Stimulated activated CD4-positive, alpha-beta T cell treated with anti-CD3 and anti-CD28 coated beads, TNF-alpha, amount 100 ng/mL, for 24 hours (primary cell): ENCODE measurements around the gene HOXD10.

Source experiments
- DNase-seq, 3 experiments: peaks; one replicate each; pipeline ENCODE4 v3.0.0-alpha.2; 2020; ENCODE audit warnings: low read depth in 3 of 3

Gene HOXD10

GRCh38 chr2:176115883-176116813 lies at the start of gene HOXD10:
HOXD10 (plus strand) TSS chr2:176116778; CDS start chr2:176116834, 56 bp downstream.
- no peak for DNase-seq

GRCh38 chr2:176067589-176068418 lies 48.8 kb upstream of the HOXD10 start:
- DNase-seq = no peak

DNA sequence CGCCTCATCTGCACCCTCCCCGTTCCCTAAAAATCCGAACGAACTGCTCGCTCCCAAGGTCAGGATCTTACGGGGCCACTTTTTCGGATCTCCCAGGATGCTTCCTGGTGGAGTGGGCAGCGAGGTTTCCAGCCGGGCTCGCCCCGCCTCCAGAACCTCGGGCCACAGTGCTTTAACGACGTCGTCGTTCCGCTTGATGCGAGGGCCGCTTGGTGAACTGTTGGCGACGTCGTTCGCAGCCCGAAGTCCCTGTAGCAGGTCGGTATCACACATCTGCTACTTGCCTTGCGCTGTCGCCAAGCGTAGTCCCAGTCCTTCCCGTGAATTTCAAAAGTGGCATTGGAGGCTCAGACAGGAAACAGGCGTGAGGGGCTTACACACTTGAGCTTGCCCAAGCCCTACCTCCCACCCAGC lies 48.2 kb upstream of the HOXD10 start:
- DNase-seq = no peak

- no peak for DNase-seq
Measured at GRCh38 chr2:176071330-176072291, 45.0 kb upstream of the HOXD10 start.

- no peak for DNase-seq
Measured at GRCh38 chr2:176072292-176072669, 44.3 kb upstream of the HOXD10 start.

- no peak for DNase-seq
Measured at GRCh38 chr2:176072951-176073904, 43.4 kb upstream of the HOXD10 start.

- no peak for DNase-seq
Measured at GRCh38 chr2:176074919-176075425, 41.6 kb upstream of the HOXD10 start.

DNA sequence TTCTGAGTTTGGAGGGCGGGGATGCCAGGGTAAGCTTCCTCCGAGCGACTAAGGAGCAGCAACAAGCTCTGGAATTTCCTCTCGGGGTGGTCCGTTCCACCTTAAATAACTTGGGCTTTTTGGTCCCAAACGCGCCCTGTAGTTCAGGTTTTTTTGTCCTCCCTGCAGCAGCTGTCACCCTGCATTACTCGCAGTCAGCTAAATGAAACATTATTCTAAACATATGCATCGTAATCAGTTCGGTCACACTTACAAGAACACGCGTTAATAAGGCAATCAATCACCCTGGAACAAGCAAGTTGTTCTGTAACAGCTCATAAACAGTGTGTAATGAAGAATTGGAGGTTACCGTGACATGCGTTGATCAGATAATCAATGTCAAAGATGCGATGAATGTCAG lies 41.1 kb upstream of the HOXD10 start:
- DNase-seq = no peak

DNA sequence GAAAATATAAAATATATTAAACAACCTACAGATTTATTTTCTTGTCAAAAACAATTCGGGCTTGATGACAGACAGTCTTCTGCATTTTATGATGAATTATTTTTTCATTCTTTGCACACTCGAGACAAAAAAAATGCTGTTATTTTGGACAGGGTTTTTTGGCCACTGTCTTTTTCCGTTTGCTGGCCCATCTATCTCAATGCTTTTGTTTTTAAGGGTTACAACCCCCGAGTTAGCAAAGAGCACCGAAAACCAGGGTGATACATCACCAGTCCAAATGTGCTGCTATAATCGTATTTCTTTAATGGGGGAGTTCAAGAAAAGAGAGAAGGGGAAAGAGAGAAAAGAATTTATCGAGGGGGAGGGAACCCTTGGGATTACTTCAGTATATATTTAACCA lies 40.5 kb upstream of the HOXD10 start:
- DNase-seq = no peak

DNA sequence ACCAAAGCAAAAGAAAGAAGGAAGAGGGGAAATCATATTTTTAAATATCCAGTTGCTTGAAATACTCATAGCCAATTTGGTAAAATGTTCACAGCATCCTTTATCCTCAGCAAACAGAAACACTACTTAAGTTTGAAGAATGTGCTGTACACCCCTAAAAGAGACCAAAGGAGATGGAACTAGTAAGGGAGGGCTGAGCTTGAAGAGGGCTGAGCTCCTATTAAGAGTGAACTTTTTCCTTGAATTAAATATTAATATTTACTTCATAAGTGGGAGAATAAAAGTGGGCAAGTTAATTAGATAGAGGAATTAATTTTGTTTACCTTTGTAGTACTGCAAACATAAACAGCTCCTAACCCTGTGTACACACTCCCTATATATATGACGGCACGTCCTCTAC lies 39.8 kb upstream of the HOXD10 start:
- no peak for DNase-seq

GRCh38 chr2:176078541-176079284 lies 37.9 kb upstream of the HOXD10 start:
- no peak for DNase-seq

DNA sequence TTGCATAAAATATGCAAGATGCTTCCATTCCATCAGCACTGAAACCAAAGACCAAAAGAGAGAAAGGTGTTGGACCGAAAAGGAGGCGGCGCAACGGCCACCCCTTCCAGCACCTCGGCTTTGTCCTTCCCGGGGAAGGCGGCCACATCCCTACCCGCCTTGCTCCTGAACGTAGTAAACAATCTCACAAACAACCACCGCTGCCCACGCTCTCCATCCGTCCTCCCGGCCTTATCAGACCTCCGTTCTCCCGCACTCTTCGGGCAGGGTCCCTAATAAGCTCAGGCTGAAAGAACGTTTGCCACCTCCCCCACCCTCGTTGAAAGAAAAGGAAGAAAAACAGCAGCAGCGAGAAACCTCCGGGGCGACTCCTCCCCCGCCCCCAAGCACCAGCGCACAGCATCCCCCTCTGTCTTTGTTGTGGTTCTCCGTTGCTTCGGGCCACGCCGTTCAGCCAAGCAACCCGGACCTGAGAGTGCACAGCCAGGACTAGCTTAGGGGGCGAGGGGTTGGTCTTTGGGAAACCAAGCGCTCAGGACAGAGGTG lies 37.2 kb upstream of the HOXD10 start:
- DNase-seq = no peak

DNA sequence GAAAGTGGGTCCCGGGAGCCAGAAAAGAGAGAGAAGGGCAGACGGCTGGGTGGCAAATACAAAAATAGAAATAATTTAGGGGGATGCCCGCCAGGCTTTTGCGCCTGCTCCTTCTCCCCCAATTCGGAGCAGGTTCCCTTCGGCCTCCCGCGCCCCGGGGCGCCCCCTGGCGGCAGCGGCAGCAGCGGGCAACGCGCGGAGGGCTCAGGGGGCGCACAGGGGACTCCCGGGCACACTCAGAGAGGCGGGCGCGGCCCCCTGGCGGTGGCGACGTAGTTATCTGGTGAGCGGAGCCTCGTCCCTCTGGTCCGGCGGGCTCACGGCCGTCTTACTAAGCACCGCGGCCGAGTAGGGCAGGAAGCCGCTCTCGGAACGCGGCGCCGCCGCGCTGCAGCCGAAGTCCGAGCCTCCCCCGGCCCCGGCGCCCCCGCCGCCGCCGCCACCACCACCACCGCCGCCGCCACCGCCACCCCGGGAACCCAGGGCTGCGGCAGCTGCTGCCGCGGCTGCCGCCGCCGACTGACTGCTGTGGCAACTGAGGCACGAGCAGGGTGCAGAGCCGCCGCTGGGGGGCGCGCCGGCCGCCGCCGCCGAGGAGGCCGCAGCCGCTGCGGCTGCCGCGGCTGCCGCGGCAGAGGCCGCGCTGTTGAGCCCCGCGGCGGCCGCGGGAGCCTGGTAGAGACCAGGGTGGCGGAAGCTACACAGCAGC lies 36.6 kb upstream of the HOXD10 start:
- no peak for DNase-seq

DNA sequence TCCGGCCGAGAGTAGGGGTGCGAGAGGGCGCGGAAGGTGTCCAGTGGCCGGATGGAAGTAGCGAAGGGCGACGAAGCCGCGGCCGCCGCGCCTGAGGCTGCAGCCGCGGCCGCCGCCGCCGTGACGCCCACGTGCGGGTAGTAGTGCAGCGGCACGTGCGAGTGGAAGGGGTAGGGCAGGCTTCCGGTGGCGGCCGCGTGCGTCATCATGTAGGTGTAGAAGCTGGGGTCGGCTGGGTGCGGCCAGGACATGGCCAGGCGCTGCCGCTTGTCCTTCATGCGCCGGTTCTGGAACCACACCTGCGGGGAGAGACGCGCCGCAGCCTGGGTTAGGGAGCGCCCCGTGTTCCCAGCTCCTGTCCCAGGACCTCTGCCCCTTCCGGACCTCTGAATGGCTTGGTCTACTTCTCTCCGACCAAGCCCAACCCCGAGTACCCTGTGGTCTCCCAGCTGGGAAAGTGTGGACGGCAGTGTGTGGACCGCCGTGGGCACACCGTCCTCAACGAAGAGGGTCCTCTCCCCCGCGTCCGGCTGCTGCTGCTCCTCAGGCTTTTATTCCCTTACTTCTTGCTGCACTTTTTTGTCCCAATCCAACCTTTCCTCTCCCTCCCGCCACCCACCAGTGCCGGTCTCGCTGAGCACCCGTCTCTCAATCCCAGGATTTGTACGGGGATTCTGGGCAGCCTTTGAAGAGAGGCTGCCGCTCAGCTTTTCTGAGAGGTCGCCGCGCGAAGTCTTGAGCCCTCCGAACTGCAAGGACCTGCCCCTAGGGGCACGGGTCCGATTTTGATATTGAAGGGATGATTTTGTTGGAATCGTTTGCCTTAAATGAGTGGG lies 35.8 kb upstream of the HOXD10 start:
- DNase-seq = no peak

GRCh38 chr2:176081376-176081836 lies 35.2 kb upstream of the HOXD10 start:
- no peak for DNase-seq

- no peak for DNase-seq
Measured at GRCh38 chr2:176081837-176082524, 34.6 kb upstream of the HOXD10 start.

DNA sequence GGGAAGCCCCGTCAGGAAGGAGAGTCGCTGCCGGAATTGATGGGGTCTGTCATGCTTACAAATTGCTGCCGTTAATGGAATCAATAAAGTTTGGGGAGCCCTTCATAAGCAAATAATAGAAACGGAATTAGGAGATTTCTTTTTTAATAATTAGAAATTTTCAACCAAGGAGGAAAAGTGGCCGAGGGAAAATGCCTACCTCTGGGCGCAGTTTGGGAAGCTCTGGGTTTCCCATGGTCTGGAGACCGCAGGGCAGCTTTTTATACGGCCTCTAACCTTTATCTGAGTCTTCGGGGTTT lies 34.1 kb upstream of the HOXD10 start:
- DNase-seq = no peak
